Medulla oblongata (tissue), 1 donor: Measurements from ENCODE around the gene DUSP2.

Experiments
- DNase-seq: peaks from one replicate; pipeline ENCODE4 v3.0.0-alpha.2; 2015; ENCODE audit errors: extremely low spot score

DUSP2 gene

GRCh38 chr2:96145036-96145847 is at the start of gene DUSP2:
Gene DUSP2 (minus strand): TSS chr2:96145440. CDS start chr2:96145354, 86 bp downstream.
- peak; percentile 68 for DNase-seq

- no peak for DNase-seq
Measured at GRCh38 chr2:96191937-96192670, 46.9 kb upstream of the DUSP2 start.

- DNase-seq: no peak
Measured at GRCh38 chr2:96188821-96189526, 43.7 kb upstream of the DUSP2 start.

GRCh38 chr2:96186562-96186961 is 41.3 kb upstream of the DUSP2 start:
- no peak for DNase-seq

- DNase-seq: no peak
Measured at GRCh38 chr2:96185516-96185915, 40.3 kb upstream of the DUSP2 start.

- no peak for DNase-seq
Measured at GRCh38 chr2:96184989-96185388, 39.7 kb upstream of the DUSP2 start.

- DNase-seq: no peak
Measured at GRCh38 chr2:96184188-96184587, 38.9 kb upstream of the DUSP2 start.

- no peak for DNase-seq
Measured at GRCh38 chr2:96181529-96181928, 36.3 kb upstream of the DUSP2 start.

GRCh38 chr2:96180521-96180920 is 35.3 kb upstream of the DUSP2 start:
- no peak for DNase-seq

GRCh38 chr2:96180002-96180401 is 34.8 kb upstream of the DUSP2 start:
- DNase-seq: no peak

- no peak for DNase-seq
Measured at GRCh38 chr2:96176661-96177060, 31.4 kb upstream of the DUSP2 start.

- no peak for DNase-seq
Measured at GRCh38 chr2:96175951-96176350, 30.7 kb upstream of the DUSP2 start.

- peak; percentile 88 for DNase-seq
Measured at GRCh38 chr2:96174251-96175144, 29.3 kb upstream of the DUSP2 start.

- no peak for DNase-seq
Measured at GRCh38 chr2:96171831-96172230, 26.6 kb upstream of the DUSP2 start.

- no peak for DNase-seq
Measured at GRCh38 chr2:96170626-96171025, 25.4 kb upstream of the DUSP2 start.

- no peak for DNase-seq
Measured at GRCh38 chr2:96169868-96170507, 24.7 kb upstream of the DUSP2 start.

GRCh38 chr2:96167407-96168013 is 22.3 kb upstream of the DUSP2 start:
- DNase-seq: no peak

GRCh38 chr2:96164459-96165184 is 19.4 kb upstream of the DUSP2 start:
- DNase-seq: peak; percentile 77

- DNase-seq: no peak
Measured at GRCh38 chr2:96163768-96164429, 18.7 kb upstream of the DUSP2 start.
